Cardiac muscle cell (in vitro differentiated cells and primary cell): ENCODE results near the gene ARMC2. TPM values are rescaled to one million over a fixed set of nuclear protein-coding genes. Genes with fewer than 3 reads are reported as not detected.

Source experiments
- DNase-seq, 2 donors: peaks; one replicate each; pipeline versions ENCODE4 v3.0.0 to v3.0.0-alpha.2; 2010 to 2017; ENCODE audit warnings: low read depth in 1 of 2, low spot score in 1 of 2
- H3K27ac ChIP-seq: fragments of 200-600 bp; sonication (generic); 2 replicates; pipeline ENCODE4 v1.5.1; 2016
- H3K27me3 ChIP-seq: fragments of 200-600 bp; sonication (generic); 2 replicates; pipeline ENCODE4 v1.6.0; 2016; ENCODE audit warnings: control low read depth
- H3K36me3 ChIP-seq: fragments of 200-600 bp; sonication (generic); 2 replicates; pipeline ENCODE4 v1.5.1; 2016; ENCODE audit warnings: control low read depth
- H3K4me1 ChIP-seq: fragments of 200-600 bp; sonication (generic); 2 replicates; pipeline ENCODE4 v1.8.1; 2017; ENCODE audit warnings: low read depth, mild to moderate bottlenecking, mixed run types
- H3K4me3 ChIP-seq: fragments of 200-600 bp; sonication (generic); 2 replicates; pipeline ENCODE4 v1.5.1; 2016; ENCODE audit warnings: mild to moderate bottlenecking
- H3K9me3 ChIP-seq: fragments of 200-600 bp; sonication (generic); 2 replicates; pipeline ENCODE4 v1.5.1; 2017; ENCODE audit warnings: low read depth, mild to moderate bottlenecking, control low read depth
- polyA plus RNA-seq: library from polyadenylated mRNA; unstranded; fragments of >200 nt; fragmentation: Nextera tagmentation; extraction: Ambion mirVana; gene quantifications from 2 replicates; pipeline ENCODE4 v1.2.1, GENCODE V29; 2016
- total RNA-seq: library from RNA; depleted of rRNA; stranded (reverse); fragments of >200 nt; gene quantifications from 2 replicates; pipeline ENCODE4 v1.2.3, GENCODE V29; 2016
- TF ChIP-seq, protein P1 (sequence below): IDR thresholded peaks from 2 replicates; pipeline ENCODE4 v1.5.1; 2012; ENCODE audit warnings: low read depth, mild to moderate bottlenecking, low read length

Gene ARMC2
- total and polyA plus RNA-seq, 2 experiments from 2014 or later, result 2.6 to 3.3 TPM

- H3K36me3 ChIP-seq, result no peaks in the 10 kb centered on the region
- no peak for DNase-seq
- peak overlapping the region; percentile 72 for H3K4me3 ChIP-seq
- TF ChIP-seq, protein P1, sequence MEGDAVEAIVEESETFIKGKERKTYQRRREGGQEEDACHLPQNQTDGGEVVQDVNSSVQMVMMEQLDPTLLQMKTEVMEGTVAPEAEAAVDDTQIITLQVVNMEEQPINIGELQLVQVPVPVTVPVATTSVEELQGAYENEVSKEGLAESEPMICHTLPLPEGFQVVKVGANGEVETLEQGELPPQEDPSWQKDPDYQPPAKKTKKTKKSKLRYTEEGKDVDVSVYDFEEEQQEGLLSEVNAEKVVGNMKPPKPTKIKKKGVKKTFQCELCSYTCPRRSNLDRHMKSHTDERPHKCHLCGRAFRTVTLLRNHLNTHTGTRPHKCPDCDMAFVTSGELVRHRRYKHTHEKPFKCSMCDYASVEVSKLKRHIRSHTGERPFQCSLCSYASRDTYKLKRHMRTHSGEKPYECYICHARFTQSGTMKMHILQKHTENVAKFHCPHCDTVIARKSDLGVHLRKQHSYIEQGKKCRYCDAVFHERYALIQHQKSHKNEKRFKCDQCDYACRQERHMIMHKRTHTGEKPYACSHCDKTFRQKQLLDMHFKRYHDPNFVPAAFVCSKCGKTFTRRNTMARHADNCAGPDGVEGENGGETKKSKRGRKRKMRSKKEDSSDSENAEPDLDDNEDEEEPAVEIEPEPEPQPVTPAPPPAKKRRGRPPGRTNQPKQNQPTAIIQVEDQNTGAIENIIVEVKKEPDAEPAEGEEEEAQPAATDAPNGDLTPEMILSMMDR, result no peak
- H3K27ac ChIP-seq, result peak overlapping the region; percentile 76
- no peaks in the 10 kb centered on the region for H3K9me3 ChIP-seq
- H3K27me3 ChIP-seq, result no peaks in the 10 kb centered on the region
- H3K4me1 ChIP-seq, result peaks cover 18% of the 10 kb centered on the region
Measured at GRCh38 chr6:109009962-109010704, 161.9 kb downstream of the ARMC2 start.

DNA sequence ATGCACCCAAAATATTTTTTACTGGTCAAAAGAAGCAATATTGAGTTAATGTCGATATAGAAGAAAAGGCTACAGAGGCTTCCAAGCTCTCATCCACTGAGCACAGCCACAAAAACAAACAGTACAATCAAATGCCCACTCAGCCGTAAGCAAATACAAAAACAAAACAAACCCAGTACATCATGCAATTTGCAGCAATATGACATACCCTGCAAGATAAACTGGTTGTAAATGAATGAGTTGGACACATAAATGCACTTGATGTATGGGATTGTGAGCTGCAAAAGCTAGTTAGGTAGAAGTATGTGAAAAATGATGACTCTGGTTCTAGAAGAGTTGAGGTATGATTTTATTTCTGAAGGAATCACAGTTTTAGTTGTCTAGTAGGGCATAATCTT, 162.5 kb downstream of the ARMC2 start:
- Histone ChIP-seq H3K9me3 (no peaks in the 10 kb centered on the region), H3K27me3 (no peaks in the 10 kb centered on the region), H3K4me3 (no peak overlapping the region), H3K36me3 (no peaks in the 10 kb centered on the region), H3K4me1 (peaks cover 24% of the 10 kb centered on the region), H3K27ac (no peak overlapping the region)
- TF ChIP-seq, protein P1, result no peak
- DNase-seq, result no peak

DNA sequence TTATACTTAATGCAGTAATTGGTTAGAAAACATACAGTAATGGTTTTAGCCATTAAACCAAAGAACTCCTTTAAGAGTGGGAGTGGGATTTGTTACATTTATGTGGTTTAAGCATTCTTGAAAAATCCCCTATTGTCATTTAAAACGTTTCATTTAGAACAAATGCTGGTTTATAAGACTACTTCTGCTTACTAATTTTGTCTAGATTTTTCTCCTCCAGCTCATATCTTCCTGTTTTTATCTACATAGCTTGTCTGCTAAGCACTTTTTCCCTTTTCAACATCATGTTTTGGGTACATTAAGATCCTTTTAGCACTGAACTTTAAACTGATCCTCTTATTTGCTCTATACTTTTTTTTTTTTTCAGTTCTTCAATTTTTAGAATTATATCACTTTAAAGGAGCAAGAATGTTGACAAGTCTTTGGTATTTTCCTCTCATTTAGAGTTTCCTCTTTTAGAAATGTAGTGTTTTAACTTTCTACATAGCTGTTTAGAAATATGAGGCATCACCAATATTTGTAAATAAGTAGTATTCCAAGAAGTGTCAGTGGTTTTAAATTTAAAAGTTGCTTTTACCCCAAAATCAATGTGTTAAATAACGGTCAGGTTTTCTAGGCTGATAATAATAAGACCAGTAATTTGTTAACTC, 165.6 kb downstream of the ARMC2 start:
- DNase-seq, result no peak
- peaks cover 20% of the 10 kb centered on the region for H3K4me1 ChIP-seq
- no peaks in the 10 kb centered on the region for H3K9me3 ChIP-seq
- TF ChIP-seq, protein P1, result no peak
- no peaks in the 10 kb centered on the region for H3K36me3 ChIP-seq
- no peak overlapping the region for H3K27ac ChIP-seq
- no peak overlapping the region for H3K4me3 ChIP-seq
- H3K27me3 ChIP-seq, result no peaks in the 10 kb centered on the region

GRCh38 chr6:109014606-109015005, 166.4 kb downstream of the ARMC2 start:
- TF ChIP-seq, protein P1, result no peak
- Histone ChIP-seq H3K36me3 (no peaks in the 10 kb centered on the region), H3K27me3 (no peaks in the 10 kb centered on the region), H3K27ac (peak overlapping the region; percentile 69), H3K4me1 (peaks cover 20% of the 10 kb centered on the region), H3K9me3 (no peaks in the 10 kb centered on the region), H3K4me3 (no peak overlapping the region)
- DNase-seq, result no peak

- Histone ChIP-seq H3K4me3 (no peak overlapping the region), H3K4me1 (peaks cover 23% of the 10 kb centered on the region), H3K9me3 (no peaks in the 10 kb centered on the region), H3K27ac (peak overlapping the region; percentile 69), H3K36me3 (no peaks in the 10 kb centered on the region), H3K27me3 (no peaks in the 10 kb centered on the region)
- TF ChIP-seq, protein P1, result no peak
- DNase-seq, result peak in 1 of 2 donors; percentile 7
Measured at GRCh38 chr6:109015176-109015575, 167.0 kb downstream of the ARMC2 start.
